CD4-positive, alpha-beta memory T cell (primary cell): ENCODE results near the gene PANX1. TPM values are rescaled to one million over a fixed set of nuclear protein-coding genes. Genes with fewer than 3 reads are reported as not detected.
A peak's percentile ranks its signal among the peaks of the same experiment; 100 is the strongest.
"Not testable (repeated sequence)": the region's sequence is repeated elsewhere in the genome, so short reads cannot be mapped to it uniquely, and the experiment has no call there.

ENCODE experiments used
- CTCF ChIA-PET: fragments of 350-600 bp; sonication (Branson Sonifier 250); formaldehyde crosslinking; loops from one replicate; lab custom pipeline; 2021; ENCODE audit warnings: inconsistent platforms; ENCODE audit not compliant: partially characterized antibody; lab: Charles Lee
- POLR2A ChIA-PET: fragments of 350-600 bp; sonication (Branson Sonifier 250); formaldehyde crosslinking; loops from one replicate; lab custom pipeline; 2021; ENCODE audit not compliant: partially characterized antibody; lab: Charles Lee
- DNase-seq, 5 donors: peaks; one replicate each; pipeline versions ENCODE4 v3.0.0 to v3.0.0-alpha.2; 2020 to 2022; ENCODE audit warnings: mixed read lengths in 1 of 5
- H3K27ac ChIP-seq: one replicate; pipeline ENCODE4 v1.7.0; 2013; ENCODE audit warnings: low read depth, low read length
- H3K27me3 ChIP-seq: 2 replicates; pipeline ENCODE4 v1.7.0; 2013; ENCODE audit warnings: mild to moderate bottlenecking, low read length, moderate library complexity; ENCODE audit not compliant: insufficient read depth
- H3K36me3 ChIP-seq: 2 replicates; pipeline ENCODE4 v1.7.0; 2013; ENCODE audit warnings: mild to moderate bottlenecking, low read length, moderate library complexity; ENCODE audit not compliant: insufficient read depth
- H3K4me1 ChIP-seq: 2 replicates; pipeline ENCODE4 v1.7.0; 2013; ENCODE audit warnings: mild to moderate bottlenecking, low read length, moderate library complexity; ENCODE audit not compliant: insufficient read depth
- H3K4me3 ChIP-seq, 2 donors: one replicate each; pipeline ENCODE4 v1.7.0; 2013; ENCODE audit warnings: low read length in 2 of 2, mild to moderate bottlenecking in 1 of 2
- H3K9me3 ChIP-seq, 2 donors: one replicate each; pipeline ENCODE4 v1.7.0; 2013; ENCODE audit warnings: low read length in 2 of 2, control low read depth in 1 of 2; ENCODE audit not compliant: control insufficient read depth in 1 of 2
- H3K27ac Mint-ChIP-seq, 7 donors: one replicate each; pipeline ENCODE4 v1.8.0; 2020 to 2021; ENCODE audit warnings: mixed read lengths in 7 of 7, mild to moderate bottlenecking in 6 of 7, inconsistent platforms in 3 of 7, moderate library complexity in 3 of 7
- H3K27me3 Mint-ChIP-seq, 2 donors: one replicate each; pipeline ENCODE4 v1.8.0; 2020 to 2021; ENCODE audit warnings: mixed read lengths in 2 of 2
- H3K36me3 Mint-ChIP-seq, 2 donors: one replicate each; pipeline ENCODE4 v1.8.0; 2020 to 2021; ENCODE audit warnings: mixed read lengths in 2 of 2, inconsistent platforms in 1 of 2, mild to moderate bottlenecking in 1 of 2
- H3K4me1 Mint-ChIP-seq, 4 donors: one replicate each; pipeline ENCODE4 v1.8.0; 2020 to 2021; ENCODE audit warnings: mixed read lengths in 4 of 4, mild to moderate bottlenecking in 1 of 4
- H3K4me3 Mint-ChIP-seq, 8 donors: one replicate each; pipeline ENCODE4 v1.8.0; 2020 to 2021; ENCODE audit warnings: mixed read lengths in 8 of 8, mild to moderate bottlenecking in 7 of 8, moderate library complexity in 6 of 8, inconsistent platforms in 3 of 8
- H3K9me3 Mint-ChIP-seq, 8 donors: one replicate each; pipeline ENCODE4 v1.8.0; 2020 to 2021; ENCODE audit warnings: mixed read lengths in 8 of 8, mild to moderate bottlenecking in 5 of 8, inconsistent platforms in 3 of 8, moderate library complexity in 1 of 8
- intact Hi-C: fragments of 100-400 bp; cut with micrococcal nuclease; formaldehyde crosslinking; loops from one replicate; pipeline ENCODE4 v1.15.1; 2023
- polyA plus RNA-seq, 2 donors: library from polyadenylated mRNA; unstranded; fragments of 300-500 nt; fragmentation: Illumina TruSeq; gene quantifications; one replicate each; pipeline ENCODE4 v1.2.3, GENCODE V29; 2021
- total RNA-seq, 2 experiments: library from RNA; stranded (reverse); gene quantifications; one replicate each; pipeline ENCODE4 v1.2.3, GENCODE V29; 2021

The PANX1 gene
- total and polyA plus RNA-seq, 4 experiments from 2014 or later = 7.6 to 9.5 (median 8.7) TPM

DNA sequence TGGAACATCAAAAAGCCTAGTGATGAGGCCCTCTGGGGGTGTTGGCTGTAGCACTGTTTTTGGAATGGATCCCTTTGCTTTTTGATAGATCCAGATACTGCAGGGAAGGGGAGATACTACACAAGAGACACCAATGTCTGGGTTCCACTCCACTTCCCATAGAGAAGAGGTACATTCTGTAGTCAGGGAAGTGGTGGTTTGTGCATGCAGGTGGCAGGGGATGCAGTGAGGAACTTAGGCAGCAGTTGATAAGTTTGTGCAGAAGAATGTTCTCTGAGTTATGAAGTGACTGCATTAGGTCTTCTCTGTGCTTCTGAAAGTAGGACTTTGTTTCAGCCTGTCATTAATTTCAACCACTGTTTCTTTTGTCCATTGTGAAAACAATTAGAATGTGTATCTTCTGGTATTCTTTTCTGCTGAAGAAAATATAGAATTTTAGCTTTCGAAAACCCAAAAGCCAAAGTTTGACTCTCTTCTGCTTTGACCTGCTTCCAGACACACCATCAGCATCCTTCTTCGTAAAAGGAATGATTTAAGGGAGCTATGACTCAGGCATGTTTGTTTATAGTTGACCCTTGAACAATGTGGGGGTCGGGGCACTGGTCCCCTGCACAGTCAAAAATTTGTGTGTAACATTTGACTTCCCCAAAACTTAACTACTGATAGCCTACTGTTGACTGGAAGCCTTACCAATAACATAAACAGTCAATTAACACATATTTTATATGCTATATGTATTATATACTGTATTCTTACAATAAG is 25.6 kb downstream of the PANX1 start:
- Histone ChIP-seq H3K27ac (no peak overlapping the region), H3K27me3 (no peaks in the 10 kb centered on the region), H3K36me3 (peaks cover 7% of the 10 kb centered on the region), H3K9me3 (no peaks in the 10 kb centered on the region), H3K4me3 (no peak overlapping the region), H3K4me1 (peaks cover 8% of the 10 kb centered on the region)
- no peak for DNase-seq
- Mint-ChIP-seq H3K27me3 (no peaks in the 10 kb centered on the region), H3K4me1 (peaks cover 23 to 32% (median 30%) of the 10 kb centered on the region in 4 donors), H3K27ac (peak overlapping the region in 1 of 7 donors; percentile 7), H3K4me3 (no peak overlapping the region), H3K36me3 (peaks cover 25 to 40% of the 10 kb centered on the region in 2 donors), H3K9me3 (peaks cover 0 to 5% (median 0%) of the 10 kb centered on the region in 8 donors)
- intact Hi-C loops = no loop called here
- CTCF ChIA-PET = no interaction called here
- POLR2A ChIA-PET = interaction anchor here (0.7 kb wide), 1 partner anchor 8 kb away, joined by 3 read pairs; no protein-coding TSS in a partner anchor

GRCh38 chr11:94157339-94157738 is 28.7 kb downstream of the PANX1 start:
- CTCF ChIA-PET, H3K4me3 ChIP-seq, POLR2A ChIA-PET, H3K27ac Mint-ChIP-seq, H3K9me3 ChIP-seq, H3K4me3 Mint-ChIP-seq, DNase-seq, H3K27me3 Mint-ChIP-seq, intact Hi-C loops, H3K27ac ChIP-seq, H3K9me3 Mint-ChIP-seq, H3K27me3 ChIP-seq, H3K4me1 ChIP-seq, H3K36me3 ChIP-seq: not testable (repeated sequence)
- H3K4me1 Mint-ChIP-seq = peaks cover 23 to 39% (median 29%) of the 10 kb centered on the region in 4 donors
- peaks cover 50 to 56% of the 10 kb centered on the region in 2 donors for H3K36me3 Mint-ChIP-seq

DNA sequence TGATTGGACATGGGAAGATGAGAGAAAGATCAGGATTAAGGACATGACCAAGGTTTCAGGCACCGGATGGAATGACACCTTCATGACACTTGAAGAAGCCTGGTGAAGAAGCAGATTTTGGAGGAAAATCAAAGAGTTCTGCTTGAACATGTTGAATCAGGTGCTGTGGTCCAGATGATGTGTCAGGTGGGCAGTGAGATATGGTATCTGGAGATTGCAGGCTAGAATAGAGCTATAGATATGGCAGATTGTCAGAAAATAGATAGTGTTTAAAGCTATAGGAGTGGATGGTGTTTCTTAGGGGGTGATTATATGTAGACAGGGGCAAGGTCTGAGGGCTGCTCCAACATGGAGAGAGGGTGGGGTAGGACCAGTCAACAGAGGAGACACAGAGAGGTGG is 40.2 kb downstream of the PANX1 start:
- intact Hi-C loops = no loop called here
- H3K9me3 Mint-ChIP-seq = peaks cover 0 to 8% (median 3%) of the 10 kb centered on the region in 8 donors
- no peak for DNase-seq
- Histone ChIP-seq H3K36me3 (no peaks in the 10 kb centered on the region), H3K4me3 (no peak overlapping the region), H3K9me3 (no peaks in the 10 kb centered on the region), H3K27me3 (no peaks in the 10 kb centered on the region), H3K27ac (no peak overlapping the region), H3K4me1 (no peaks in the 10 kb centered on the region)
- H3K4me1 Mint-ChIP-seq = peaks cover 22 to 43% (median 37%) of the 10 kb centered on the region in 4 donors
- H3K4me3 Mint-ChIP-seq = no peak overlapping the region
- peak overlapping the region in 2 of 7 donors; percentile 9 to 24 for H3K27ac Mint-ChIP-seq
- ChIA-PET POLR2A (no interaction called here), CTCF (no interaction called here)
- peaks cover 7 to 32% of the 10 kb centered on the region in 2 donors for H3K36me3 Mint-ChIP-seq
- H3K27me3 Mint-ChIP-seq = no peaks in the 10 kb centered on the region

- CTCF ChIA-PET = no interaction called here
- H3K9me3 Mint-ChIP-seq = peaks cover 0 to 8% (median 3%) of the 10 kb centered on the region in 8 donors
- no peaks in the 10 kb centered on the region for H3K27me3 Mint-ChIP-seq
- Histone ChIP-seq H3K9me3 (no peaks in the 10 kb centered on the region), H3K27ac (no peak overlapping the region), H3K36me3 (no peaks in the 10 kb centered on the region), H3K4me3 (no peak overlapping the region), H3K27me3 (no peaks in the 10 kb centered on the region), H3K4me1 (no peaks in the 10 kb centered on the region)
- peaks cover 17 to 40% (median 34%) of the 10 kb centered on the region in 4 donors for H3K4me1 Mint-ChIP-seq
- peaks cover 7 to 32% of the 10 kb centered on the region in 2 donors for H3K36me3 Mint-ChIP-seq
- H3K27ac Mint-ChIP-seq = no peak overlapping the region
- DNase-seq = no peak
- POLR2A ChIA-PET = no interaction called here
- no peak overlapping the region for H3K4me3 Mint-ChIP-seq
- intact Hi-C loops = no loop called here
Measured at GRCh38 chr11:94169516-94169915, 40.9 kb downstream of the PANX1 start.

GRCh38 chr11:94169930-94170545 is 41.4 kb downstream of the PANX1 start:
- no peaks in the 10 kb centered on the region for H3K27me3 ChIP-seq
- Mint-ChIP-seq H3K36me3 (peaks cover 7 to 32% of the 10 kb centered on the region in 2 donors), H3K27me3 (no peaks in the 10 kb centered on the region), H3K4me1 (peaks cover 17 to 38% (median 34%) of the 10 kb centered on the region in 4 donors), H3K27ac (no peak overlapping the region), H3K4me3 (no peak overlapping the region), H3K9me3 (peaks cover 0 to 8% (median 2%) of the 10 kb centered on the region in 8 donors)
- DNase-seq = no peak
- POLR2A ChIA-PET = no interaction called here
- no peak overlapping the region for H3K27ac ChIP-seq
- CTCF ChIA-PET = no interaction called here
- H3K36me3 ChIP-seq = no peaks in the 10 kb centered on the region
- intact Hi-C loops = no loop called here
- H3K4me3 ChIP-seq = no peak overlapping the region
- H3K9me3 ChIP-seq = no peaks in the 10 kb centered on the region
- H3K4me1 ChIP-seq = no peaks in the 10 kb centered on the region

GRCh38 chr11:94170953-94171352 is 42.3 kb downstream of the PANX1 start:
- intact Hi-C loops = no loop called here
- POLR2A ChIA-PET = interaction anchor here (0.6 kb wide), 1 partner anchor 88 kb away, joined by 3 read pairs; no protein-coding TSS in a partner anchor
- peaks cover 17 to 38% (median 34%) of the 10 kb centered on the region in 4 donors for H3K4me1 Mint-ChIP-seq
- Histone ChIP-seq H3K4me3 (no peak overlapping the region), H3K36me3 (no peaks in the 10 kb centered on the region), H3K4me1 (no peaks in the 10 kb centered on the region), H3K9me3 (no peaks in the 10 kb centered on the region), H3K27me3 (no peaks in the 10 kb centered on the region), H3K27ac (no peak overlapping the region)
- no peaks in the 10 kb centered on the region for H3K27me3 Mint-ChIP-seq
- no peak for DNase-seq
- peaks cover 10 to 30% of the 10 kb centered on the region in 2 donors for H3K36me3 Mint-ChIP-seq
- peak overlapping the region in 4 of 7 donors; percentile 13 to 58 (median 32) for H3K27ac Mint-ChIP-seq
- no peak overlapping the region for H3K4me3 Mint-ChIP-seq
- CTCF ChIA-PET = interaction anchor here (0.7 to 1.1 kb wide), 5 partner anchors 11 to 334 kb away, joined by 3 to 8 read pairs (median 3); no protein-coding TSS in a partner anchor
- H3K9me3 Mint-ChIP-seq = peaks cover 0 to 8% (median 2%) of the 10 kb centered on the region in 8 donors
